22Rv1 (cell line): ENCODE data around the gene ITGB2.

Experiments
- ZFX ChIP-seq: fragments of 450-650 bp; IDR thresholded peaks from 2 replicates; pipeline ENCODE4 v1.6.1; 2017; ENCODE audit warnings: antibody characterized with exemption, borderline replicate concordance
- TF ChIP-seq, protein P1 (sequence below): fragments of 450-650 bp; IDR thresholded peaks from 2 replicates; pipeline ENCODE4 v1.5.1; 2017; ENCODE audit warnings: mild to moderate bottlenecking

DNA sequence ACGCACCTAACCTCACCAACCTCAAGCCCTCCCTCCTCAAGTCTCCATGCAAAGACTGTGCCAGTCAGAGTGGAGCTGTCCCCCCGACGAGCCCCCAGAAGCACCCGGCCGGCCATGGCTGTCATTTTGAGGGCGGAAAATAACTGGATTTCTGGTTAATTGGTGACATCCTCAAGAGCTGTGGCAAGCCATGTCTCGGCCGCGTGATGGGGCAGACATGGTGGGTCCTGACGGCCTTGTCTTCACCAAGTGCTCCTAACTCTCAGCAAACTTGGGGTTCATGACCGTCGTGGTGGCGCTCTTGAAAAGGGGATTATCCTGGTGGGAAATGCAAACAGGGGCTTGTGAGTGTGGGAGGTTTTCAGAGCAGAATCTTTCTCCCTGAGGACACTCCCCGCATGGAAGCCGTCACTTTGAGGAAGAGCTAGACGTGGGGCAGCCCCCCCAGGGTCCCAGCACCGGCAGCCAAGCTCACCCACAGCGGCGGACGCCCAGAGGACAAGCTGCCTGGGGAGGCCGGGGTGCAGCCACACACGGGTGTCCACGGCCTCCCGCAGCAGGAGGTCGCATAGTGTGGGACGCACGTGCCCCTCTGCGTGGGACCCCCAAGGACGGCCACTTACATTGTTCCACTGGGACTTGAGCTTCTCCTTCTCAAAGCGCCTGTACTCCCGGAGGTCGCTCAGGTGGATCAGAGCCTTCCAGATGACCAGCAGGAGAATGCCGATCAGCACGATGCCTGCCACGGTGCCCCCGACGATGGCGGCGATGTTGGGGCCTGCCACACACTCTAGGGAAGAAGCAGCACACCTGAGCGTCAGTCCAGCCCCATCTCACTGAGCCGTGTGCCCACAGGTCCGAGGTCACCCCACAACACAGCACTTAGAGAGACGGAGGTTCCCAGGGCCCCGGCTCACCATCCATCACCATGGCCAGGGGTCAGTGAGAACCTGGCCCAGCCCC is 34.3 kb downstream of the ITGB2 start:
- TF ChIP-seq, protein P1, sequence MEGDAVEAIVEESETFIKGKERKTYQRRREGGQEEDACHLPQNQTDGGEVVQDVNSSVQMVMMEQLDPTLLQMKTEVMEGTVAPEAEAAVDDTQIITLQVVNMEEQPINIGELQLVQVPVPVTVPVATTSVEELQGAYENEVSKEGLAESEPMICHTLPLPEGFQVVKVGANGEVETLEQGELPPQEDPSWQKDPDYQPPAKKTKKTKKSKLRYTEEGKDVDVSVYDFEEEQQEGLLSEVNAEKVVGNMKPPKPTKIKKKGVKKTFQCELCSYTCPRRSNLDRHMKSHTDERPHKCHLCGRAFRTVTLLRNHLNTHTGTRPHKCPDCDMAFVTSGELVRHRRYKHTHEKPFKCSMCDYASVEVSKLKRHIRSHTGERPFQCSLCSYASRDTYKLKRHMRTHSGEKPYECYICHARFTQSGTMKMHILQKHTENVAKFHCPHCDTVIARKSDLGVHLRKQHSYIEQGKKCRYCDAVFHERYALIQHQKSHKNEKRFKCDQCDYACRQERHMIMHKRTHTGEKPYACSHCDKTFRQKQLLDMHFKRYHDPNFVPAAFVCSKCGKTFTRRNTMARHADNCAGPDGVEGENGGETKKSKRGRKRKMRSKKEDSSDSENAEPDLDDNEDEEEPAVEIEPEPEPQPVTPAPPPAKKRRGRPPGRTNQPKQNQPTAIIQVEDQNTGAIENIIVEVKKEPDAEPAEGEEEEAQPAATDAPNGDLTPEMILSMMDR: no peak
- TF ChIP-seq ZFX: no peak
